SK-N-SH treated with all-trans-retinoic acid at 6 μM for 48 hours (cell line): Measurements from ENCODE around the gene CD4.

Experiments used
- ATAC-seq: fragments of 200-7000 bp; cut with Tn5 transposase; 3 replicates; pipeline ENCODE4 v1.9.1; 2020; ENCODE audit warnings: mild to moderate bottlenecking, moderate library complexity
- ARNTL ChIP-seq: fragments of 450-650 bp; formaldehyde crosslinking; IDR thresholded peaks from 2 replicates; pipeline ENCODE4 v1.5.0; 2020; ENCODE audit warnings: low read depth, mild to moderate bottlenecking, moderate library complexity, borderline replicate concordance
- BACH2 ChIP-seq: fragments of 250-450 bp; sonication (Bioruptor Pico); IDR thresholded peaks from 2 replicates; pipeline ENCODE4 v1.9.0; 2021; ENCODE audit warnings: mild to moderate bottlenecking, borderline replicate concordance
- CREB5 ChIP-seq: fragments of 250-450 bp; sonication (Bioruptor Pico); IDR thresholded peaks from 2 replicates; pipeline ENCODE4 v1.5.1; 2020; ENCODE audit warnings: low read depth, mild to moderate bottlenecking, moderate library complexity
- CSDC2 ChIP-seq: fragments of 250-450 bp; sonication (Bioruptor Pico); IDR thresholded peaks from 2 replicates; pipeline ENCODE4 v1.5.0; 2020; ENCODE audit warnings: mild to moderate bottlenecking, moderate library complexity
- CSRNP3 ChIP-seq: fragments of 250-450 bp; sonication (Bioruptor Pico); IDR thresholded peaks from 2 replicates; pipeline ENCODE4 v1.5.1; 2021; ENCODE audit warnings: mild to moderate bottlenecking, moderate library complexity
- ESRRG ChIP-seq: fragments of 250-450 bp; sonication (Bioruptor Pico); IDR thresholded peaks from 2 replicates; pipeline ENCODE4 v1.6.1; 2021; ENCODE audit warnings: mild to moderate bottlenecking
- GLIS3 ChIP-seq: fragments of 250-450 bp; sonication (Bioruptor Pico); IDR thresholded peaks from 2 replicates; pipeline ENCODE4 v1.5.0; 2020; ENCODE audit warnings: mild to moderate bottlenecking, moderate library complexity
- ISL1 ChIP-seq: fragments of 250-450 bp; sonication (Bioruptor Pico); IDR thresholded peaks from 2 replicates; pipeline ENCODE4 v2.1.2; 2022; ENCODE audit warnings: mild to moderate bottlenecking, moderate library complexity
- OSR1 ChIP-seq: fragments of 250-450 bp; sonication (Bioruptor Pico); IDR thresholded peaks from 2 replicates; pipeline ENCODE4 v1.8.0; 2022; ENCODE audit warnings: moderate library complexity, mild to moderate bottlenecking, inconsistent platforms
- PATZ1 ChIP-seq: fragments of 250-450 bp; sonication (Bioruptor Pico); IDR thresholded peaks from 2 replicates; pipeline ENCODE4 v1.8.0; 2020; ENCODE audit warnings: mild to moderate bottlenecking, moderate library complexity, borderline replicate concordance
- POU6F1 ChIP-seq: fragments of 250-450 bp; sonication (Bioruptor Pico); IDR thresholded peaks from 2 replicates; pipeline ENCODE4 v1.8.0; 2021; ENCODE audit warnings: low read depth, mild to moderate bottlenecking, moderate library complexity, borderline replicate concordance
- PPARA ChIP-seq: fragments of 250-450 bp; sonication (Bioruptor Pico); IDR thresholded peaks from 2 replicates; pipeline ENCODE4 v1.5.0; 2020; ENCODE audit warnings: mild to moderate bottlenecking, borderline replicate concordance
- RARB ChIP-seq: fragments of 250-450 bp; sonication (Bioruptor Pico); IDR thresholded peaks from 2 replicates; pipeline ENCODE4 v1.8.0; 2021; ENCODE audit warnings: mild to moderate bottlenecking, moderate library complexity
- SNAI2 ChIP-seq: fragments of 250-450 bp; sonication (Bioruptor Pico); IDR thresholded peaks from 2 replicates; pipeline ENCODE4 v1.5.0; 2020; ENCODE audit warnings: mild to moderate bottlenecking, moderate library complexity
- TCF4 ChIP-seq: fragments of 250-450 bp; sonication (Bioruptor Pico); IDR thresholded peaks from 2 replicates; pipeline ENCODE4 v1.8.0; 2021; ENCODE audit warnings: mild to moderate bottlenecking, moderate library complexity, borderline replicate concordance
- TOX ChIP-seq: fragments of 250-450 bp; sonication (Bioruptor Pico); IDR thresholded peaks from 2 replicates; pipeline ENCODE4 v1.8.0; 2021; ENCODE audit warnings: mild to moderate bottlenecking, moderate library complexity, borderline replicate concordance
- TSHZ2 ChIP-seq: fragments of 250-450 bp; sonication (Bioruptor Pico); IDR thresholded peaks from 2 replicates; pipeline ENCODE4 v1.5.0; 2020; ENCODE audit warnings: mild to moderate bottlenecking, moderate library complexity
- ZC3H10 ChIP-seq: fragments of 250-450 bp; sonication (Bioruptor Pico); IDR thresholded peaks from 2 replicates; pipeline ENCODE4 v1.5.1; 2021; ENCODE audit warnings: mild to moderate bottlenecking, moderate library complexity
- ZFP3 ChIP-seq: fragments of 250-450 bp; sonication (Bioruptor Pico); IDR thresholded peaks from 2 replicates; pipeline ENCODE4 v1.5.0; 2020; ENCODE audit warnings: mild to moderate bottlenecking, moderate library complexity
- ZFP30 ChIP-seq: fragments of 450-650 bp; formaldehyde crosslinking; IDR thresholded peaks from 2 replicates; pipeline ENCODE4 v1.5.0; 2022; ENCODE audit warnings: mild to moderate bottlenecking, moderate library complexity
- ZNF70 ChIP-seq: fragments of 450-650 bp; formaldehyde crosslinking; IDR thresholded peaks from 2 replicates; pipeline ENCODE4 v1.5.0; 2020; ENCODE audit warnings: mild to moderate bottlenecking, moderate library complexity
- ZNF8 ChIP-seq: fragments of 450-650 bp; formaldehyde crosslinking; IDR thresholded peaks from 2 replicates; pipeline ENCODE4 v1.5.0; 2020; ENCODE audit warnings: mild to moderate bottlenecking, moderate library complexity

The CD4 gene

GRCh38 chr12:6784761-6785160 is 4.6 kb upstream of the CD4 start:
- ATAC-seq = no peak
- TF ChIP-seq ISL1 (CRISPR knock-in tag) (no peak), RARB (no peak), TSHZ2 (no peak), CSRNP3 (CRISPR knock-in tag) (no peak), ZFP30 (CRISPR knock-in tag) (no peak), TCF4 (CRISPR knock-in tag) (no peak), SNAI2 (CRISPR knock-in tag) (no peak), PATZ1 (CRISPR knock-in tag) (no peak), POU6F1 (no peak), BACH2 (CRISPR knock-in tag) (no peak), ZC3H10 (no peak), PPARA (CRISPR knock-in tag) (no peak), OSR1 (CRISPR knock-in tag) (no peak), CSDC2 (CRISPR knock-in tag) (no peak), ZFP3 (CRISPR knock-in tag) (no peak), ZNF70 (CRISPR knock-in tag) (no peak)

- no peak for ATAC-seq
- TF ChIP-seq CSDC2 (CRISPR knock-in tag) (no peak), ESRRG (CRISPR knock-in tag) (no peak), ZNF70 (CRISPR knock-in tag) (no peak), ARNTL (CRISPR knock-in tag) (no peak), GLIS3 (CRISPR knock-in tag) (no peak), CSRNP3 (CRISPR knock-in tag) (no peak), TOX (CRISPR knock-in tag) (no peak), ZNF8 (no peak), TSHZ2 (no peak), PPARA (CRISPR knock-in tag) (no peak), ZC3H10 (no peak), SNAI2 (CRISPR knock-in tag) (no peak), ISL1 (CRISPR knock-in tag) (no peak), CREB5 (CRISPR knock-in tag) (no peak), POU6F1 (no peak)
Measured at GRCh38 chr12:6786416-6787094, 2.8 kb upstream of the CD4 start.
